Regular cardiac myocyte (primary cell): ENCODE data around the gene TSC22D3. TPM values are rescaled to one million over a fixed set of nuclear protein-coding genes. Genes with fewer than 3 reads are reported as not detected.

Experiments used
- total RNA-seq: library from RNA; depleted of rRNA; stranded (reverse); fragments of >200 nt; gene quantifications from 2 replicates; pipeline ENCODE4 v1.2.3, GENCODE V29; 2014

The TSC22D3 gene
- total RNA-seq: 15.9 and 27.9 TPM in 2 replicates

DNA sequence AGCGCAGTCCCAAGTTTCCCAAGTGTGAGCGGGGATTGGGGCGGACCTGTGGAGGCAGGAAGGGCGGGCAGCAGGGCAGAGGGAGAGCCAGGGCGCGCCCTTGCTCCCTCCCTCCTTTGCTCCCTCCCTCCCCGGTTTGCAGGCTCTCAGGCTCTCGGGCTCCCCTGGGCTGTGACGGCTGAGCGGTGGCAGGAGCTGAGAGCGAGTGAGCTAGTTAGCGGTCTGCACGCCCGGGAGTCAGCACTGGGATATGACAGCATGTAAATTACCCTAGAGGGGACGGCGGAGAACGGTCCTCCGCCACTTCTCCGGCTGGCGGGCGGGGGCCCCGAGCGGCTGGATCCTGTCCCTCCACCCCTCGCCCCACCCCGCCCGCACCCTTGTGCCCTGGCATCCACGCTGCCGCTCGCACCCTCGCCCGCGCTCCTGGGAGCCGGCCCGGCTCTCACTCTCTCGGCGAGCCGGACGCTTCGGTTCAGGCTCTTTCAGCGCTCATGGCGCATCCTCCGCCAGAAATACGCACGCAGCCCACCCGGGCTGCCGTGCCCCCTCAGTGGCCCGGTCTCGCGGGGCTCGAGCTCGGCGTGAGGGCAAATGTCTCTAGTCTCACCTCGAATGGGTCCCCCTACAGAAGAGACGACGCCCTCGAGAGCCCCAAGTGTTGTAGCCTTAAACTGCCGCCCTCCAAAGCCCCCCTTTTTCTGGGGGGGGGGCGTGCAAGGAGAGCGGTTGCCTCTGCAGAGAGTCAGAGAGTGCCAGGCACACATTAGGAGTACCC lies at the start of gene TSC22D3:
TSS of gene TSC22D3 (minus strand) at position 54 of the 778 bp plus-strand sequence. CDS start 368 bp downstream, outside the sequence.

GRCh38 chrX:107777536-107777832 lies 1.9 kb upstream of the TSC22D3 start, which contains the start of gene NCBP2L:
NCBP2L (plus strand) TSS chrX:107777733; CDS start chrX:107794221, 16,488 bp downstream.

Other genes with a start within 250 kb of the TSC22D3 start
- 31.0 and 41.6 TPM in 2 replicates for gene PRPS1, start 147.3 kb downstream of the TSC22D3 start, total RNA-seq
- not detected in 2 replicates for gene NCBP2L, start 1.9 kb upstream of the TSC22D3 start, total RNA-seq
- 7.7 and 22.3 TPM in 2 replicates for gene MID2, start 50.1 kb upstream of the TSC22D3 start, total RNA-seq
- not detected in 2 replicates for gene TEX13B, start 206.6 kb upstream of the TSC22D3 start, total RNA-seq